ENCODE measurements around the gene CALD1.

CALD1 gene

DNA sequence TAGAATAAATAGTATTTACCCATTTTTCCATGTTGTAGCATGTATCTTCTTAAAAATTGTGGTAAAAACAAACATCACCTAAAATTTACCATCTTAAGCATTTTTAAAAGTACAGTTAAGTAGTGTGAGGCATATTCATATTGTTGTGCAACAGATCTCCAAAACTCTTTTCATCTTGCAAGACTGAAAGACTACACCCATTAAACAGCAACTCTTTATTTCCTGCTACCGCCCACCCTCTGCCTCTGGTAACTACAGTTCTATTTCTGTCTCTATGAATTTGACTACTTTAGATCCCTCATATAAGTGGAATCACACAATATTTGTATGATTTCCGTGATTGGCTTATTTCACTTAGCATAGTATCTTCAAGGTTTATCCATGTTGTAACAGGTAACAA is 166.8 kb downstream of the CALD1 start:
- no peak overlapping the region for H3K4me3 ChIP-seq (ENCODE audit: low read depth, low read length)
- TF ChIP-seq, protein P1, sequence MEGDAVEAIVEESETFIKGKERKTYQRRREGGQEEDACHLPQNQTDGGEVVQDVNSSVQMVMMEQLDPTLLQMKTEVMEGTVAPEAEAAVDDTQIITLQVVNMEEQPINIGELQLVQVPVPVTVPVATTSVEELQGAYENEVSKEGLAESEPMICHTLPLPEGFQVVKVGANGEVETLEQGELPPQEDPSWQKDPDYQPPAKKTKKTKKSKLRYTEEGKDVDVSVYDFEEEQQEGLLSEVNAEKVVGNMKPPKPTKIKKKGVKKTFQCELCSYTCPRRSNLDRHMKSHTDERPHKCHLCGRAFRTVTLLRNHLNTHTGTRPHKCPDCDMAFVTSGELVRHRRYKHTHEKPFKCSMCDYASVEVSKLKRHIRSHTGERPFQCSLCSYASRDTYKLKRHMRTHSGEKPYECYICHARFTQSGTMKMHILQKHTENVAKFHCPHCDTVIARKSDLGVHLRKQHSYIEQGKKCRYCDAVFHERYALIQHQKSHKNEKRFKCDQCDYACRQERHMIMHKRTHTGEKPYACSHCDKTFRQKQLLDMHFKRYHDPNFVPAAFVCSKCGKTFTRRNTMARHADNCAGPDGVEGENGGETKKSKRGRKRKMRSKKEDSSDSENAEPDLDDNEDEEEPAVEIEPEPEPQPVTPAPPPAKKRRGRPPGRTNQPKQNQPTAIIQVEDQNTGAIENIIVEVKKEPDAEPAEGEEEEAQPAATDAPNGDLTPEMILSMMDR (IDR thresholded peaks at IDR 0.05; ENCODE audit: low read depth, low read length) = no peak
- in situ Hi-C loops (cut with HindIII; ENCODE audit: low sequenced_read_pairs) = no loop called here
- DNase-seq (ENCODE audit: low read depth, low spot score) = no peak

DNA sequence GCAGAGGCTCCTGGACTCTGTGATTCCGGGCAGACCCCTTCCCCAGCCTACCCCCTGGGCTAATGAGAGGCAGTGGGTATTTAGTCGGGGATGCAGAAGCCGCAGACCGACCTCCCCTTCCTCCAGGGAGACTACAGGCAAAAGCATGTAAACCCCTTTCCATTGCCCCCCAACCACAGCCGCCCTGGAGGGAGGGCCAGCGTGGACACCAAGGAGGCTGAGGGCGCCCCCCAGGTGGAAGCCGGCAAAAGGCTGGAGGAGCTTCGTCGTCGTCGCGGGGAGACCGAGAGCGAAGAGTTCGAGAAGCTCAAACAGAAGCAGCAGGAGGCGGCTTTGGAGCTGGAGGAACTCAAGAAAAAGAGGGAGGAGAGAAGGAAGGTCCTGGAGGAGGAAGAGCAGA is 167.9 kb downstream of the CALD1 start:
- DNase-seq (ENCODE audit: low read depth, low spot score) = no peak

DNA sequence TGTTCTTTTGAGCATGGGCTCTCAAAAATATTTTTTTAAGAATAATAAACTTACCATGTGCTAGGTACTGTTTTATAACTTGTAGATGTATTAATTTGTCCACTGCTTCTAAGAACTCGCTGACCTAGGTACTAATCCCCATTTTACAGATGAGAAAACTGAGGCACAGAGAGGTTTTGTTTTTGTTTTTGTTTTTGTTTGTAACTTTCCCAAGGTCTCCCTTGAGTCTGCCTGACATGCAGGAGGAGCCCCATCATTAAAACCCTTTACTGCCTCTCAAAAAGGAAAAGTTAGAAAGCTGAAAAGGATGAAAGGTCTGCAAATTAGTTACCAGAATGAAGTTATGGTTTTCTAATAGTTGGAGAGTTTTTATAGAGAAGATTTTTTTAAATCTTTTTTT is 168.4 kb downstream of the CALD1 start:
- in situ Hi-C loops (cut with HindIII; ENCODE audit: low sequenced_read_pairs) = no loop called here
- TF ChIP-seq, protein P1 (IDR thresholded peaks at IDR 0.05; ENCODE audit: low read depth, low read length) = no peak
- no peak for DNase-seq (ENCODE audit: low read depth, low spot score)
- no peak overlapping the region for H3K4me3 ChIP-seq (ENCODE audit: low read depth, low read length)

More for the DNA sequence above, 167.9 kb downstream of the CALD1 start:
- in situ Hi-C loops (cut with HindIII; ENCODE audit: low sequenced_read_pairs) = no loop called here
- TF ChIP-seq, protein P1 (IDR thresholded peaks at IDR 0.05; ENCODE audit: low read depth, low read length) = no peak
- no peak overlapping the region for H3K4me3 ChIP-seq (ENCODE audit: low read depth, low read length)

DNA sequence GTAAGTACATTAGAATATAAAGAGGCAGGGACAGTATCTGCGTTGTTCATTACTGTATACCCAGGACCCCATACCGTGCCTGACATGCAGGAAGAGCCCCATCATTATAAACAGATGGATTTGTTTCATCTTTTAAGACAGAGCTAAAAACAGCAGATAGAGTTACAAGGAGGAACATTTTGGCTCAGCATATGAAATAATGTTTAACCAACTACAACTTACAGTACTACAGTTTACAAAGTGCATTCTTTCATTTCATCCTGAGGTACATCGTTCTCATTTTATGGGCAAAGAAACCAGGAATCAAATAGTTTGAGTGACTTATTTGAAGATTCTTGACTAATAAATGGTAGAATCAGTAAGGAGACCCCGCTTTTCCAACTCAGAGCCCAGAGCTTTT is 168.8 kb downstream of the CALD1 start:
- TF ChIP-seq, protein P1 (IDR thresholded peaks at IDR 0.05; ENCODE audit: low read depth, low read length) = no peak
- in situ Hi-C loops (cut with HindIII; ENCODE audit: low sequenced_read_pairs) = no loop called here
- no peak overlapping the region for H3K4me3 ChIP-seq (ENCODE audit: low read depth, low read length)
- DNase-seq (ENCODE audit: low read depth, low spot score) = peak; percentile 36

DNA sequence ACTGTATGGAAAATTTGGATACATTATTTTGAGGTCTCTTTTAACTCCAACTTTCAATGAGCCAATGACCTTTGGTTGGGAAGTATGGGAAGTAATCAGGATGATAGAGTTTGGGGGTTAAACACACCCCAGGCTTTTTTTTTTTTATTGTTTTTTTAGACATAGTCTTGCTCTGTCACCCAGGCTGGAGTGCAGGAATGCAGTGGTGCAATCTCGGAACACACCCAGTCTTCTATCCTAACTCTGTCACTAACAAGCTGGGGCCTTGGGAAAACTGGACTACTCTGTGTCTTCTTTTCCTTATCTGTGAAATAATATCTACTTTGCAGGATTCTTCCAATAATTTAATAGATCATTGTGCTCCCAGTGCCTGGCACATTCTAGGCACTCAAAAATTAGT is 169.3 kb downstream of the CALD1 start:
- TF ChIP-seq, protein P1 (IDR thresholded peaks at IDR 0.05; ENCODE audit: low read depth, low read length) = no peak
- H3K4me3 ChIP-seq (ENCODE audit: low read depth, low read length) = no peak overlapping the region
- DNase-seq (ENCODE audit: low read depth, low spot score) = no peak
- in situ Hi-C loops (cut with HindIII; ENCODE audit: low sequenced_read_pairs) = no loop called here

DNA sequence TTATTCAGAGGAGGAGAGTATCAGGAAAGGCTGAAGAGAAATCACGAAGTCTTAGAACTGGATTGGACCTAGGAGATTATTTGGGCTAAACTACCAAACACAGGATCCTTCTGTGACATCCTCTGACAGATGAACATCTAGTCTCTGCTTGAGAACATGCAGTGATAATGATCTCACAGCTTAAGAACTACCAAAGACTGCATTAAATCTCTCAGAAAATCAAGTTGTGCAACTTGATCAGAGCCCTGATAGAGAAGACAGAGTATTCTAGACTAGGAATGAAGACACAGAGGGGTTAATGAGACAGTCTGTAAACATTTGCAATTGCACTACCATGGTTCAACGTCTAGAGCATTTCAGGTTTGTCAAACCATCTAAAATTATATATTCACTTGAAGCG is 169.7 kb downstream of the CALD1 start:
- no peak for DNase-seq (ENCODE audit: low read depth, low spot score)
- TF ChIP-seq, protein P1 (IDR thresholded peaks at IDR 0.05; ENCODE audit: low read depth, low read length) = no peak
- H3K4me3 ChIP-seq (ENCODE audit: low read depth, low read length) = no peak overlapping the region
- in situ Hi-C loops (cut with HindIII; ENCODE audit: low sequenced_read_pairs) = no loop called here

All from astrocyte of the spinal cord (primary cell).